Left lung (tissue), 10 donors: Measurements from ENCODE around the gene SYNJ2. TPM values are rescaled to one million over a fixed set of nuclear protein-coding genes. Genes with fewer than 3 reads are reported as not detected.

Experiments used
- ATAC-seq: fragments of 200-7000 bp; cut with Tn5 transposase; one replicate; pipeline ENCODE4 v1.9.1; 2020; ENCODE audit warnings: moderate library complexity
- DNase-seq, 4 donors: peaks; one replicate each; pipeline ENCODE4 v3.0.0-alpha.2; 2013 to 2020
- H3K27ac ChIP-seq, 2 donors: fragments of 200-600 bp; sonication (generic) in 1 of 2; one replicate each; pipeline versions ENCODE4 v1.5.0 to v1.8.0; 2020 to 2021
- H3K27me3 ChIP-seq, 2 donors: fragments of 200-600 bp; sonication (generic) in 1 of 2; one replicate each; pipeline versions ENCODE4 v1.5.0 to v1.8.0; 2020 to 2021
- H3K36me3 ChIP-seq, 2 donors: fragments of 200-600 bp; sonication (generic) in 1 of 2; one replicate each; pipeline versions ENCODE4 v1.5.0 to v1.8.0; 2020 to 2021
- H3K4me1 ChIP-seq, 2 donors: fragments of 200-600 bp; one replicate each; pipeline ENCODE4 v1.8.0; 2021
- H3K4me3 ChIP-seq, 2 donors: fragments of 200-600 bp; sonication (generic) in 1 of 2; one replicate each; pipeline versions ENCODE4 v1.5.0 to v1.8.0; 2020 to 2021; ENCODE audit warnings: mild to moderate bottlenecking in 1 of 2
- H3K9me3 ChIP-seq, 2 donors: fragments of 200-600 bp; sonication (generic) in 1 of 2; one replicate each; pipeline versions ENCODE4 v1.5.0 to v1.8.0; 2020 to 2021
- intact Hi-C, 2 donors: fragments of 100-400 bp; cut with DNase I; formaldehyde crosslinking; loops; one replicate each; pipeline versions ENCODE4 v1.11.2 to v1.14.2; 2022
- polyA plus RNA-seq, 6 donors: library from polyadenylated mRNA; unstranded; fragments of 120-200 nt; gene quantifications; one replicate each; pipeline ENCODE4 v1.2.1, GENCODE V29; 2013; ENCODE audit not compliant: insufficient read length in 6 of 6
- total RNA-seq, 2 donors: library from RNA; stranded (reverse); fragmentation: NEBNext Ultra II Directional; extraction: Animal tissue kit (Norgen Biotek cat#: 25700); gene quantifications; one replicate each; pipeline ENCODE4 v1.2.1, GENCODE V29; 2021
- TF ChIP-seq, protein P1 (sequence below), 2 donors: fragments of 200-600 bp; sonication (generic) in 1 of 2; IDR thresholded peaks; one replicate each; pipeline versions ENCODE4 v1.5.0 to v1.8.0; 2021; ENCODE audit warnings: antibody characterized with exemption in 2 of 2
- donor health status: DM: no; HTN: yes; CAD: no.
- donor health status: DM: no; HTN: no; CAD: no.

SYNJ2 gene
- total and polyA plus RNA-seq, 8 donors = 6.2 to 12.2 (median 7.5) TPM

GRCh38 chr6:158016571-158017383 is 35.1 kb downstream of the SYNJ2 start:
- H3K36me3 ChIP-seq = peaks cover 0 to 11% of the 10 kb centered on the region in 2 donors
- no peaks in the 10 kb centered on the region for H3K27me3 ChIP-seq
- peak in 2 of 4 donors; percentile 22 to 53 for DNase-seq
- no peak overlapping the region for H3K27ac ChIP-seq
- no peaks in the 10 kb centered on the region for H3K9me3 ChIP-seq
- no peak overlapping the region for H3K4me3 ChIP-seq
- no peak for ATAC-seq
- TF ChIP-seq, protein P1, sequence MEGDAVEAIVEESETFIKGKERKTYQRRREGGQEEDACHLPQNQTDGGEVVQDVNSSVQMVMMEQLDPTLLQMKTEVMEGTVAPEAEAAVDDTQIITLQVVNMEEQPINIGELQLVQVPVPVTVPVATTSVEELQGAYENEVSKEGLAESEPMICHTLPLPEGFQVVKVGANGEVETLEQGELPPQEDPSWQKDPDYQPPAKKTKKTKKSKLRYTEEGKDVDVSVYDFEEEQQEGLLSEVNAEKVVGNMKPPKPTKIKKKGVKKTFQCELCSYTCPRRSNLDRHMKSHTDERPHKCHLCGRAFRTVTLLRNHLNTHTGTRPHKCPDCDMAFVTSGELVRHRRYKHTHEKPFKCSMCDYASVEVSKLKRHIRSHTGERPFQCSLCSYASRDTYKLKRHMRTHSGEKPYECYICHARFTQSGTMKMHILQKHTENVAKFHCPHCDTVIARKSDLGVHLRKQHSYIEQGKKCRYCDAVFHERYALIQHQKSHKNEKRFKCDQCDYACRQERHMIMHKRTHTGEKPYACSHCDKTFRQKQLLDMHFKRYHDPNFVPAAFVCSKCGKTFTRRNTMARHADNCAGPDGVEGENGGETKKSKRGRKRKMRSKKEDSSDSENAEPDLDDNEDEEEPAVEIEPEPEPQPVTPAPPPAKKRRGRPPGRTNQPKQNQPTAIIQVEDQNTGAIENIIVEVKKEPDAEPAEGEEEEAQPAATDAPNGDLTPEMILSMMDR (IDR thresholded peaks at IDR 0.05) = no peak
- intact Hi-C loops = no loop called here
- H3K4me1 ChIP-seq = peaks cover under 1 to 14% of the 10 kb centered on the region in 2 donors

DNA sequence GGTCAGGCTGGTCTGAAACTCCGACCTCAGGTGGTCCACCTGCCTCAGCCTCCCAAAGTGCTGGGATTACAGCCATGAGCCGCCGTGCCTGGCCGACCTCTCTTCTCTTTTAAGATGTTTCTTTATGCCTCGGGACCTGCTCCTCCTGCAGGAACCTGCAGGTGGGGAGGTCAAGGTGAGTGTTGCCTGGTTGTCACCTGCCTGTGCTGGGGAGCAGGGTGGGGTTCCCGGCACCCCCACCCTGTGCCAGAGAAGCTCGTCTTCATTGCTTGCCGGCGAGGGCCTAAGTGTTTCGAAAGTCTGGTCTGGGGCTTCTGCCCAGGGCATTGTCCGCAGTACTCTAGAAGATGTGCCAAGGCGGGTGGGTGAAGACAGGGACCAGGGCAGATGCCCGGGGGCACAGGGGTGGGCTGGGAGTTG is 36.0 kb downstream of the SYNJ2 start:
- Histone ChIP-seq H3K36me3 (peaks cover 0 to 11% of the 10 kb centered on the region in 2 donors), H3K9me3 (no peaks in the 10 kb centered on the region), H3K27me3 (no peaks in the 10 kb centered on the region), H3K4me3 (no peak overlapping the region), H3K27ac (no peak overlapping the region), H3K4me1 (peaks cover 0 to 6% of the 10 kb centered on the region in 2 donors)
- intact Hi-C loops = no loop called here
- peak in 2 of 4 donors; percentile 23 to 41 for DNase-seq
- TF ChIP-seq, protein P1 (IDR thresholded peaks at IDR 0.05) = no peak
- ATAC-seq = no peak

DNA sequence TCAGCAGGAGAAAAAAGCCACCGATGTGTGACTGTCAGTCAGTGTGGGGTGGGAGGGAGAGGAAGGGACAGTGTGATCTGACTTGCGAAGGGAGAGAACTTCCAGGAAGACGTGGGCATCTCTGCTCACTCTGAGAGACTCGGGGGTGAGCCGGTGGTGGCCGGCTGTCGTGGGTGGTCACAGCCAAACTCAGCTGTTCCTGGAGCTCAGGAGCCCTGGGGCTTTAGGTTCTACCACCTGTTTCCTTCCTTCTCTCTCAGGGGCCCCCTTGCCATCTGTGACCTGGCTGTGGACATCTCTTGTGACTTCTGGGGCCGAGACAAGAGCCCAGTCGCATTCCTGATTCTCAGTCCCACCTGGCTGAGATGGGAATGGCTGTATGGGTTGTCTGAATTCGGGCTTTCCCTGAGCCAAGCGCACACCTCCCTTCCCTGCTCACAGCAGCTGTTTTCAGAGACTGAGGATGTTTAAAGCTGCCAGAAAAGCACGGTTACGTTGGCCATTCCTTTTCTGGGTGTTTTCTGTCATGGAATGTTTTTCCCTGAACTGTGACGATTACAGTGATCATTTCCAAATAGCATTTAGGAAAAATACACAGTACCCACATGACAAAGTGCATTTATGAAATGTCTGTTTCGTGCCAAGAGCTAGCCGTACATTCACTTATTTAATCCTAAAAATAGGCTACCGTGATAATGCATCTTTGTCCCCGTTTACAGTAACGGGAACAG is 36.5 kb downstream of the SYNJ2 start:
- Histone ChIP-seq H3K36me3 (peaks cover 0 to 11% of the 10 kb centered on the region in 2 donors), H3K27me3 (no peaks in the 10 kb centered on the region), H3K4me3 (no peak overlapping the region), H3K4me1 (peaks cover 0 to 6% of the 10 kb centered on the region in 2 donors), H3K27ac (peak overlapping the region in 1 of 2 donors; percentile 13), H3K9me3 (no peaks in the 10 kb centered on the region)
- peak in 2 of 4 donors; percentile 30 to 42 for DNase-seq
- intact Hi-C loops = no loop called here
- TF ChIP-seq, protein P1 (IDR thresholded peaks at IDR 0.05) = no peak
- ATAC-seq = no peak

DNA sequence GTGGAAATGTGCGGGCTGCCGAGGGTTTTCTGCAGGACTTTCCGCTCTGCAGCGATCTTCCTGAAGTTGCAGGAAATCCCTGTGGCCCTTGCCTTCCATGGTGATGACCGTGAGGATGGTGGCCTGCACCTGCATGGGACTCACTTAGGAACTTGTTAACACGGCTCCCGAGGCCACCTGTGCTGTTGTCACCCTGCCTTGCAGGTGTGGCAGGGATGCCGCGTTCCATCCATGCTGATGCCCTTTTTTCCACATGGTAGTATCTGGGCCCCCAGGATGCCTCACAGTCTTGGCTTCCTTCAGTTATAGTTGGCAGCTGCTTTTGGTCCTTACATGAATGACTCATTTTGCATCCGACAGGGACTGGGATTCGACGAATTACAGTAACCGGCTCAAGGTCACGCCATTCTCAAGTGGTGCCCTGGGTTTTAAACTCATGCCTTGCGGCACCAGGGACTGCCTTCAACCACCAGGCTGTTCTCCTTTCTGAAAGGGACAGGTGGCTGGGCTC is 37.2 kb downstream of the SYNJ2 start:
- peak in 1 of 4 donors; percentile 42 for DNase-seq
- intact Hi-C loops = no loop called here
- Histone ChIP-seq H3K9me3 (no peaks in the 10 kb centered on the region), H3K27ac (no peak overlapping the region), H3K4me1 (peaks cover 0 to 6% of the 10 kb centered on the region in 2 donors), H3K27me3 (no peaks in the 10 kb centered on the region), H3K36me3 (peaks cover 0 to 11% of the 10 kb centered on the region in 2 donors), H3K4me3 (no peak overlapping the region)
- no peak for ATAC-seq
- TF ChIP-seq, protein P1 (IDR thresholded peaks at IDR 0.05) = no peak

- H3K27ac ChIP-seq = no peak overlapping the region
- peak in 1 of 4 donors; percentile 45 for DNase-seq
- H3K9me3 ChIP-seq = no peaks in the 10 kb centered on the region
- no peaks in the 10 kb centered on the region for H3K27me3 ChIP-seq
- H3K4me3 ChIP-seq = no peak overlapping the region
- H3K36me3 ChIP-seq = peaks cover 0 to 11% of the 10 kb centered on the region in 2 donors
- TF ChIP-seq, protein P1 (IDR thresholded peaks at IDR 0.05) = no peak
- ATAC-seq = no peak
- H3K4me1 ChIP-seq = peaks cover 0 to 6% of the 10 kb centered on the region in 2 donors
- intact Hi-C loops = no loop called here
Observed at GRCh38 chr6:158019416-158019815, 37.8 kb downstream of the SYNJ2 start.
